Measurements from ENCODE around the gene PPP1R13B.

DNA sequence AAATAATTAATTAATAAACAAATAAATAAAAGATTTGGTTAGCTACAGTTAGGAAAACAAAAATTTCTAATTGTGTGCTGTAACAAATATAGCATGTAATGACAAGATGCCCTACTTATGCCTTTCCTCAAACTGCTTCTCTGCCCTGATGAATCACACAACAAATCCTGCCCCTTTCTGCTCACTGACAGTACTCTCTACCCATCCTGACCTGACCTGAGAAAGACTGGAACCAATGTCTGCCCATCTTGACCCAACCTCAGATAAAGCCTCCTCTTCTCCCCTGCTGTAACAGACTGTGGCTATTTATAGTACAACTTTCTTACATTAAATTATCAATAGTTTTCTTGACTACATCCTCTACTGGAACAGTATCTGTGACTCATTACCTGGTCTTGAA, 43.7 kb downstream of the PPP1R13B start:
- TF ChIP-seq GATA2 (IDR thresholded peaks at IDR 0.05; ENCODE audit: low read depth, low read length) (no peak), GATA3 (IDR thresholded peaks at IDR 0.05; ENCODE audit: low read depth, low read length) (no peak)

Data from SH-SY5Y (cell line).